Measurements from ENCODE around the gene CLP1.

Gene CLP1

GRCh38 chr11:57657194-57658022 is at the start of gene CLP1:
Gene CLP1 (plus strand): TSS chr11:57657762. CDS start chr11:57659477, 1,715 bp downstream.
- Histone ChIP-seq H3K27me3 (ENCODE audit: control insufficient read depth, insufficient read depth, low read length) (peaks cover 5% of the 10 kb centered on the region), H3K4me1 (ENCODE audit: control insufficient read depth, insufficient read depth, low read length) (peaks cover 6% of the 10 kb centered on the region), H3K27ac (ENCODE audit: low read depth, low read length) (peak within 1 kb of the TSS; percentile 77), H3K9me3 (ENCODE audit: control insufficient read depth, insufficient read depth, low read length) (no peaks in the 10 kb centered on the region), H3K36me3 (ENCODE audit: control insufficient read depth, insufficient read depth, low read length) (peaks cover 30% of the 10 kb centered on the region), H3K9ac (ENCODE audit: low read depth, low read length) (peak within 1 kb of the TSS; percentile 74), H3K4me3 (ENCODE audit: low read depth, low read length) (peak within 1 kb of the TSS; percentile 91)

- Histone ChIP-seq H3K4me3 (ENCODE audit: low read depth, low read length) (no peak overlapping the region), H3K4me1 (ENCODE audit: control insufficient read depth, insufficient read depth, low read length) (no peaks in the 10 kb centered on the region; the same call in 1 of the 2 replicates), H3K27ac (ENCODE audit: low read depth, low read length) (no peak overlapping the region), H3K9me3 (ENCODE audit: control insufficient read depth, insufficient read depth, low read length) (no peaks in the 10 kb centered on the region), H3K27me3 (ENCODE audit: control insufficient read depth, insufficient read depth, low read length) (no peaks in the 10 kb centered on the region), H3K36me3 (ENCODE audit: control insufficient read depth, insufficient read depth, low read length) (peaks cover 45% of the 10 kb centered on the region), H3K9ac (ENCODE audit: low read depth, low read length) (no peak overlapping the region)
Observed at GRCh38 chr11:57610170-57610569, 47.4 kb upstream of the CLP1 start.

GRCh38 chr11:57614234-57614772 is 43.3 kb upstream of the CLP1 start:
- no peaks in the 10 kb centered on the region for H3K27me3 ChIP-seq (ENCODE audit: control insufficient read depth, insufficient read depth, low read length)
- H3K9ac ChIP-seq (ENCODE audit: low read depth, low read length), result no peak overlapping the region
- no peaks in the 10 kb centered on the region for H3K9me3 ChIP-seq (ENCODE audit: control insufficient read depth, insufficient read depth, low read length)
- peaks cover 31% of the 10 kb centered on the region for H3K36me3 ChIP-seq (ENCODE audit: control insufficient read depth, insufficient read depth, low read length)
- H3K4me1 ChIP-seq (ENCODE audit: control insufficient read depth, insufficient read depth, low read length), result no peaks in the 10 kb centered on the region; the same call in 1 of the 2 replicates
- no peak overlapping the region for H3K27ac ChIP-seq (ENCODE audit: low read depth, low read length)
- no peak overlapping the region for H3K4me3 ChIP-seq (ENCODE audit: low read depth, low read length)

GRCh38 chr11:57615308-57615707 is 42.3 kb upstream of the CLP1 start:
- Histone ChIP-seq H3K27me3 (ENCODE audit: control insufficient read depth, insufficient read depth, low read length) (no peaks in the 10 kb centered on the region), H3K9ac (ENCODE audit: low read depth, low read length) (no peak overlapping the region), H3K36me3 (ENCODE audit: control insufficient read depth, insufficient read depth, low read length) (peaks cover 31% of the 10 kb centered on the region), H3K27ac (ENCODE audit: low read depth, low read length) (no peak overlapping the region), H3K4me3 (ENCODE audit: low read depth, low read length) (no peak overlapping the region), H3K9me3 (ENCODE audit: control insufficient read depth, insufficient read depth, low read length) (peaks cover 7% of the 10 kb centered on the region), H3K4me1 (ENCODE audit: control insufficient read depth, insufficient read depth, low read length) (no peaks in the 10 kb centered on the region; the same call in 1 of the 2 replicates)

- H3K9ac ChIP-seq (ENCODE audit: low read depth, low read length), result no peak overlapping the region
- no peak overlapping the region for H3K4me3 ChIP-seq (ENCODE audit: low read depth, low read length)
- peaks cover 28% of the 10 kb centered on the region for H3K36me3 ChIP-seq (ENCODE audit: control insufficient read depth, insufficient read depth, low read length)
- no peaks in the 10 kb centered on the region; the same call in 1 of the 2 replicates for H3K4me1 ChIP-seq (ENCODE audit: control insufficient read depth, insufficient read depth, low read length)
- peaks cover 7% of the 10 kb centered on the region for H3K9me3 ChIP-seq (ENCODE audit: control insufficient read depth, insufficient read depth, low read length)
- no peak overlapping the region for H3K27ac ChIP-seq (ENCODE audit: low read depth, low read length)
- no peaks in the 10 kb centered on the region for H3K27me3 ChIP-seq (ENCODE audit: control insufficient read depth, insufficient read depth, low read length)
Observed at GRCh38 chr11:57616595-57616994, 41.0 kb upstream of the CLP1 start.

- no peak overlapping the region for H3K9ac ChIP-seq (ENCODE audit: low read depth, low read length)
- no peaks in the 10 kb centered on the region for H3K27me3 ChIP-seq (ENCODE audit: control insufficient read depth, insufficient read depth, low read length)
Observed at GRCh38 chr11:57618438-57618837, 39.1 kb upstream of the CLP1 start.

GRCh38 chr11:57619331-57619730 is 38.2 kb upstream of the CLP1 start:
- Histone ChIP-seq H3K27ac (ENCODE audit: low read depth, low read length) (no peak overlapping the region), H3K9ac (ENCODE audit: low read depth, low read length) (no peak overlapping the region), H3K9me3 (ENCODE audit: control insufficient read depth, insufficient read depth, low read length) (peaks cover 7% of the 10 kb centered on the region), H3K27me3 (ENCODE audit: control insufficient read depth, insufficient read depth, low read length) (no peaks in the 10 kb centered on the region), H3K4me3 (ENCODE audit: low read depth, low read length) (no peak overlapping the region), H3K4me1 (ENCODE audit: control insufficient read depth, insufficient read depth, low read length) (no peaks in the 10 kb centered on the region), H3K36me3 (ENCODE audit: control insufficient read depth, insufficient read depth, low read length) (peaks cover 10% of the 10 kb centered on the region; the same call in 1 of the 2 replicates)

More at GRCh38 chr11:57618438-57618837, 39.1 kb upstream of the CLP1 start:
- Histone ChIP-seq H3K36me3 (ENCODE audit: control insufficient read depth, insufficient read depth, low read length) (peaks cover 19% of the 10 kb centered on the region), H3K27ac (ENCODE audit: low read depth, low read length) (no peak overlapping the region), H3K9me3 (ENCODE audit: control insufficient read depth, insufficient read depth, low read length) (peaks cover 7% of the 10 kb centered on the region), H3K4me1 (ENCODE audit: control insufficient read depth, insufficient read depth, low read length) (no peaks in the 10 kb centered on the region; the same call in 1 of the 2 replicates), H3K4me3 (ENCODE audit: low read depth, low read length) (no peak overlapping the region)

- H3K4me1 ChIP-seq (ENCODE audit: control insufficient read depth, insufficient read depth, low read length), result no peaks in the 10 kb centered on the region
- no peak overlapping the region for H3K27ac ChIP-seq (ENCODE audit: low read depth, low read length)
- 0 out of 2 replicates have a peak, but pooled peaks cover 1% of the 10 kb centered on the region for H3K36me3 ChIP-seq (ENCODE audit: control insufficient read depth, insufficient read depth, low read length)
- no peaks in the 10 kb centered on the region for H3K27me3 ChIP-seq (ENCODE audit: control insufficient read depth, insufficient read depth, low read length)
- peaks cover 7% of the 10 kb centered on the region for H3K9me3 ChIP-seq (ENCODE audit: control insufficient read depth, insufficient read depth, low read length)
- H3K9ac ChIP-seq (ENCODE audit: low read depth, low read length), result no peak overlapping the region
- no peak overlapping the region for H3K4me3 ChIP-seq (ENCODE audit: low read depth, low read length)
Observed at GRCh38 chr11:57620467-57620866, 37.1 kb upstream of the CLP1 start.

GRCh38 chr11:57622263-57622662 is 35.3 kb upstream of the CLP1 start:
- H3K27me3 ChIP-seq (ENCODE audit: control insufficient read depth, insufficient read depth, low read length), result no peaks in the 10 kb centered on the region
- H3K36me3 ChIP-seq (ENCODE audit: control insufficient read depth, insufficient read depth, low read length), result no peaks in the 10 kb centered on the region
- no peak overlapping the region for H3K4me3 ChIP-seq (ENCODE audit: low read depth, low read length)
- peaks cover 7% of the 10 kb centered on the region for H3K9me3 ChIP-seq (ENCODE audit: control insufficient read depth, insufficient read depth, low read length)
- H3K4me1 ChIP-seq (ENCODE audit: control insufficient read depth, insufficient read depth, low read length), result no peaks in the 10 kb centered on the region
- no peak overlapping the region for H3K9ac ChIP-seq (ENCODE audit: low read depth, low read length)
- no peak overlapping the region for H3K27ac ChIP-seq (ENCODE audit: low read depth, low read length)

GRCh38 chr11:57624864-57625263 is 32.7 kb upstream of the CLP1 start:
- Histone ChIP-seq H3K9ac (ENCODE audit: low read depth, low read length) (no peak overlapping the region), H3K27me3 (ENCODE audit: control insufficient read depth, insufficient read depth, low read length) (no peaks in the 10 kb centered on the region), H3K27ac (ENCODE audit: low read depth, low read length) (no peak overlapping the region), H3K4me1 (ENCODE audit: control insufficient read depth, insufficient read depth, low read length) (no peaks in the 10 kb centered on the region), H3K9me3 (ENCODE audit: control insufficient read depth, insufficient read depth, low read length) (peaks cover 4% of the 10 kb centered on the region), H3K4me3 (ENCODE audit: low read depth, low read length) (no peak overlapping the region), H3K36me3 (ENCODE audit: control insufficient read depth, insufficient read depth, low read length) (no peaks in the 10 kb centered on the region)

- H3K36me3 ChIP-seq (ENCODE audit: control insufficient read depth, insufficient read depth, low read length), result no peaks in the 10 kb centered on the region
- H3K4me1 ChIP-seq (ENCODE audit: control insufficient read depth, insufficient read depth, low read length), result no peaks in the 10 kb centered on the region
- H3K9me3 ChIP-seq (ENCODE audit: control insufficient read depth, insufficient read depth, low read length), result no peaks in the 10 kb centered on the region
- no peak overlapping the region for H3K4me3 ChIP-seq (ENCODE audit: low read depth, low read length)
- no peak overlapping the region for H3K27ac ChIP-seq (ENCODE audit: low read depth, low read length)
- H3K9ac ChIP-seq (ENCODE audit: low read depth, low read length), result no peak overlapping the region
- H3K27me3 ChIP-seq (ENCODE audit: control insufficient read depth, insufficient read depth, low read length), result no peaks in the 10 kb centered on the region
Observed at GRCh38 chr11:57626895-57627294, 30.7 kb upstream of the CLP1 start.
